Esophagus (tissue), 2 donors: ENCODE data around the gene KRTAP10-8. TPM values are rescaled to one million over a fixed set of nuclear protein-coding genes. Genes with fewer than 3 reads are reported as not detected.
"Not testable (repeated sequence)": the region's sequence is repeated elsewhere in the genome, so short reads cannot be mapped to it uniquely, and the experiment has no call there.

Experiments
- H3K27ac ChIP-seq, 2 donors: one replicate each; pipeline ENCODE4 v1.5.1; 2013; ENCODE audit warnings: low read depth in 2 of 2, mild to moderate bottlenecking in 2 of 2, inconsistent platforms in 1 of 2, low read length in 1 of 2, moderate library complexity in 1 of 2
- H3K27me3 ChIP-seq, 2 donors: one replicate each; pipeline ENCODE4 v1.6.1; 2013; ENCODE audit warnings: low read length in 2 of 2, control low read depth in 1 of 2, mild to moderate bottlenecking in 1 of 2; ENCODE audit not compliant: insufficient read depth in 2 of 2, control insufficient read depth in 1 of 2
- H3K36me3 ChIP-seq, 2 donors: one replicate each; pipeline ENCODE4 v1.6.1; 2013; ENCODE audit warnings: low read length in 1 of 2; ENCODE audit not compliant: control insufficient read depth in 2 of 2, insufficient read depth in 2 of 2
- H3K4me1 ChIP-seq, 2 donors: one replicate each; pipeline ENCODE4 v1.6.1; 2013; ENCODE audit warnings: low read length in 1 of 2; ENCODE audit not compliant: control insufficient read depth in 2 of 2, insufficient read depth in 2 of 2
- H3K4me3 ChIP-seq, 2 donors: one replicate each; pipeline ENCODE4 v1.5.1; 2013; ENCODE audit warnings: low read length in 2 of 2, mild to moderate bottlenecking in 2 of 2, low read depth in 1 of 2, moderate library complexity in 1 of 2
- H3K9me3 ChIP-seq, 2 donors: one replicate each; pipeline ENCODE4 v1.6.1; 2013; ENCODE audit warnings: mild to moderate bottlenecking in 2 of 2, low read depth in 1 of 2, low read length in 1 of 2, moderate library complexity in 1 of 2; ENCODE audit not compliant: control insufficient read depth in 2 of 2, insufficient read depth in 1 of 2
- WGBS, 2 donors: extraction: QIAGEN DNeasy Blood & Tissue Kit; methylation state at CpG; one replicate each; pipeline ENCODE4 v1.1.7; 2013; 5-methylcytosine and 5-hydroxymethylcytosine counted together
- polyA plus RNA-seq, 2 donors: library from polyadenylated mRNA; stranded (reverse); fragments of 200-250 nt; gene quantifications; one replicate each; pipeline ENCODE4 v1.2.3, GENCODE V29; 2013
- donor health status: healthy with polysubstance abuse.
- donor health status: Bipolar disorder and iron deficiency.

The KRTAP10-8 gene
- polyA plus RNA-seq, 2 donors, result not detected

GRCh38 chr21:44596068-44596725 lies 15.7 kb upstream of the KRTAP10-8 start:
- Histone ChIP-seq H3K36me3 (no peaks in the 10 kb centered on the region), H3K27ac (no peak overlapping the region), H3K9me3 (no peaks in the 10 kb centered on the region), H3K27me3 (no peaks in the 10 kb centered on the region), H3K4me1 (peaks cover 0 to 11% of the 10 kb centered on the region in 2 donors), H3K4me3 (no peak overlapping the region)
- WGBS, 2 donors, result 69 to 72% methylated on average over 9 of the region's 9 CpGs

GRCh38 chr21:44598061-44598460 lies 13.8 kb upstream of the KRTAP10-8 start:
- Histone ChIP-seq H3K4me1 (peaks cover 0 to 2% of the 10 kb centered on the region in 2 donors), H3K27ac (no peak overlapping the region), H3K27me3 (no peaks in the 10 kb centered on the region), H3K9me3 (no peaks in the 10 kb centered on the region), H3K36me3 (no peaks in the 10 kb centered on the region), H3K4me3 (no peak overlapping the region)
- 68 to 69% methylated on average over 11 of the region's 11 CpGs for WGBS, 2 donors

- 86% methylated on average over 8 of the region's 8 CpGs for WGBS, 2 donors
- H3K27me3 ChIP-seq, result no peaks in the 10 kb centered on the region
Observed at GRCh38 chr21:44599264-44600029, 12.4 kb upstream of the KRTAP10-8 start.

GRCh38 chr21:44600118-44600978 lies 11.5 kb upstream of the KRTAP10-8 start, which contains the start of gene KRTAP10-7:
KRTAP10-7 (plus strand) TSS chr21:44600597; CDS start chr21:44600622, 25 bp downstream.
- H3K9me3 ChIP-seq, H3K36me3 ChIP-seq, H3K4me1 ChIP-seq, H3K27me3 ChIP-seq, H3K4me3 ChIP-seq, H3K27ac ChIP-seq: not testable (repeated sequence)
- WGBS, 2 donors, result 65 to 67% methylated on average over 21 to 23 of the region's 23 CpGs

More at GRCh38 chr21:44599264-44600029, 12.4 kb upstream of the KRTAP10-8 start:
- Histone ChIP-seq H3K27ac (no peak overlapping the region), H3K4me1 (peaks cover 0 to 2% of the 10 kb centered on the region in 2 donors), H3K36me3 (no peaks in the 10 kb centered on the region), H3K9me3 (no peaks in the 10 kb centered on the region), H3K4me3 (no peak overlapping the region)

- H3K36me3 ChIP-seq, H3K27ac ChIP-seq, H3K4me1 ChIP-seq, H3K4me3 ChIP-seq, H3K9me3 ChIP-seq, H3K27me3 ChIP-seq: not testable (repeated sequence)
- 50 to 59% methylated on average over 10 of the region's 10 CpGs for WGBS, 2 donors
Observed at GRCh38 chr21:44601091-44601490, 10.8 kb upstream of the KRTAP10-8 start.

- Histone ChIP-seq H3K36me3 (no peaks in the 10 kb centered on the region), H3K9me3 (no peaks in the 10 kb centered on the region), H3K4me3 (no peak overlapping the region), H3K27ac (no peak overlapping the region), H3K4me1 (peaks cover 0 to 2% of the 10 kb centered on the region in 2 donors), H3K27me3 (no peaks in the 10 kb centered on the region)
- 70 to 82% methylated on average over 23 of the region's 23 CpGs for WGBS, 2 donors
Observed at GRCh38 chr21:44601596-44602462, 10.1 kb upstream of the KRTAP10-8 start.

GRCh38 chr21:44602463-44602850 lies 9.4 kb upstream of the KRTAP10-8 start:
- no peak overlapping the region for H3K27ac ChIP-seq
- 71 to 78% methylated on average over 20 to 21 of the region's 21 CpGs for WGBS, 2 donors
- no peaks in the 10 kb centered on the region for H3K27me3 ChIP-seq
- no peak overlapping the region for H3K4me3 ChIP-seq
- no peaks in the 10 kb centered on the region for H3K36me3 ChIP-seq
- H3K9me3 ChIP-seq, result no peaks in the 10 kb centered on the region
- peaks cover 0 to 2% of the 10 kb centered on the region in 2 donors for H3K4me1 ChIP-seq

GRCh38 chr21:44603109-44603875 lies 8.6 kb upstream of the KRTAP10-8 start:
- WGBS, 2 donors, result 53 to 55% methylated on average over 17 of the region's 17 CpGs
- Histone ChIP-seq H3K4me1 (peaks cover 0 to 2% of the 10 kb centered on the region in 2 donors), H3K9me3 (no peaks in the 10 kb centered on the region), H3K27ac (no peak overlapping the region), H3K36me3 (no peaks in the 10 kb centered on the region), H3K27me3 (no peaks in the 10 kb centered on the region), H3K4me3 (no peak overlapping the region)
